ENCODE results near the gene WNT6. TPM values are rescaled to one million over a fixed set of nuclear protein-coding genes. Genes with fewer than 3 reads are reported as not detected.

The WNT6 gene
- total and polyA plus RNA-seq, 4 donors, result 0.08 to 0.20 TPM; not detected in 2

DNA sequence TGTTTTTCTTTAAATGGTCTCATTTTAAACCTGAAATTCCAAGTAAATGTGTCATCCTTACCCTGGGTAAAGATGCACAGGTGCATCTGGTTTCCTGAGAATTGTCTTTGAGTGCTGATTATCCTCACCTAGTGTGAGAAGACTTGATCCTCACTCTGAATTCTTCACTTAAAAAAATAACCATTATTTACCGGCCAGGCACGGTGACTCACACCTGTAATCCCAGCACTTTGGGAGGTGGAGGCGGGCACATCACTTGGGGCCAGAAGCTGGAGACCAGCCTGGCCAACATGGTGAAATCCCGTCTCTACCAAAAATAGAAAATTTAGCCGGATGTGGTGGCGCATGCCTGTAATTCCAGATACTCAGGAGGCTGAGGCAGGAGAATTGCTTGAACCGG lies 9.9 kb upstream of the WNT6 start:
- WGBS, result 87% methylated on average over 7 of the region's 7 CpGs
- Histone ChIP-seq H3K4me3 (ENCODE audit: low read depth in 1 of 3, low read length in 3 of 3) (no peak overlapping the region), H3K36me3 (ENCODE audit: control insufficient read depth in 4 of 4, insufficient read depth in 3 of 4, low read depth in 1 of 4, low read length in 3 of 4) (no peaks in the 10 kb centered on the region), H3K9ac (ENCODE audit: low read depth in 1 of 2, low read length in 2 of 2) (no peak overlapping the region), H3K9me3 (ENCODE audit: control insufficient read depth in 4 of 4, low read length in 3 of 4) (no peaks in the 10 kb centered on the region), H3K27me3 (ENCODE audit: control insufficient read depth in 4 of 4, insufficient read depth in 4 of 4, low read length in 3 of 4) (peaks cover 0 to 7% (median 4%) of the 10 kb centered on the region in 4 donors), H3K27ac (ENCODE audit: low read depth in 1 of 2, low read length in 2 of 2) (no peak overlapping the region), H3K4me1 (ENCODE audit: control insufficient read depth in 4 of 4, insufficient read depth in 4 of 4, low read length in 3 of 4) (no peaks in the 10 kb centered on the region)
- no peak for DNase-seq (ENCODE audit: low spot score)
- TF ChIP-seq HNF4G (IDR thresholded peaks at IDR 0.05) (no peak), EGR1 (IDR thresholded peaks at IDR 0.05; ENCODE audit: low read depth in 2 of 2) (no peak), NR2F2 (IDR thresholded peaks at IDR 0.05) (no peak), RAD21 (IDR thresholded peaks at IDR 0.05) (no peak), TAF1 (conservative IDR thresholded peaks at IDR 0.05) (no peak), JUND (IDR thresholded peaks at IDR 0.05) (no peak), ATF3 (IDR thresholded peaks at IDR 0.05) (no peak), REST (IDR thresholded peaks at IDR 0.05) (no peak), HNF4A (conservative IDR thresholded peaks at IDR 0.05) (no peak), RXRA (IDR thresholded peaks at IDR 0.05) (no peak)

DNA sequence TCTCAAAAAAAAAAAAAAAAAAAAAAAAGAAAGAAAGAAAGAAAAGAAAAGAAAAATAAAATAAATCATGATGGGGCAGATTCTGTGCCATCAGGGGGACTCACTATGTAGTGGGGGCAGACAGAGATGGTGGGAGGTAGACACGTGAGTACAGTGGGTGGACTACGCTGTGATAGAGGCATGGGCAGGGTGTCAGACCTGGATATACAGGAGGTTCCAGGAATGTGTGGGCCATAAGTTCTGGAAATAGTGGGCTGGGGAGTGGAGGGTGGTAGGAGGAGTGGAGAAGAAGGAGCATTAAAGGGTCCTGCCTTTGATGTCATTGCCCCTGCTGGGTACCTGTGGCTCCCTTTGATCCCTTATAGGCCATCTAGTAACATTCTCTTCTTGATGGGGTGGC lies 8.8 kb upstream of the WNT6 start:
- DNase-seq (ENCODE audit: low spot score), result no peak
- no peak overlapping the region for H3K27ac ChIP-seq (ENCODE audit: low read depth in 1 of 2, low read length in 2 of 2)
- no peaks in the 10 kb centered on the region for H3K9me3 ChIP-seq (ENCODE audit: control insufficient read depth in 4 of 4, low read length in 3 of 4)
- no peaks in the 10 kb centered on the region for H3K36me3 ChIP-seq (ENCODE audit: control insufficient read depth in 4 of 4, insufficient read depth in 3 of 4, low read depth in 1 of 4, low read length in 3 of 4)
- H3K4me3 ChIP-seq (ENCODE audit: low read depth in 1 of 3, low read length in 3 of 3), result no peak overlapping the region
- WGBS, result 89% methylated on average over 2 of the region's 2 CpGs
- no peak for TF ChIP-seq EGR1 (IDR thresholded peaks at IDR 0.05; ENCODE audit: low read depth in 2 of 2)
- TF ChIP-seq CTCF (IDR thresholded peaks at IDR 0.05; ENCODE audit: low read depth, low read length, missing input control), result no peak
- H3K4me1 ChIP-seq (ENCODE audit: control insufficient read depth in 4 of 4, insufficient read depth in 4 of 4, low read length in 3 of 4), result no peaks in the 10 kb centered on the region
- H3K27me3 ChIP-seq (ENCODE audit: control insufficient read depth in 4 of 4, insufficient read depth in 4 of 4, low read length in 3 of 4), result peaks cover 0 to 9% (median 5%) of the 10 kb centered on the region in 4 donors
- H3K9ac ChIP-seq (ENCODE audit: low read depth in 1 of 2, low read length in 2 of 2), result no peak overlapping the region

- H3K4me3 ChIP-seq (ENCODE audit: low read depth in 1 of 3, low read length in 3 of 3), result no peak overlapping the region
- H3K27me3 ChIP-seq (ENCODE audit: control insufficient read depth in 4 of 4, insufficient read depth in 4 of 4, low read length in 3 of 4), result peaks cover 0 to 9% (median 5%) of the 10 kb centered on the region in 4 donors
- H3K27ac ChIP-seq (ENCODE audit: low read depth in 1 of 2, low read length in 2 of 2), result no peak overlapping the region
- H3K9ac ChIP-seq (ENCODE audit: low read depth in 1 of 2, low read length in 2 of 2), result no peak overlapping the region
- H3K9me3 ChIP-seq (ENCODE audit: control insufficient read depth in 4 of 4, low read length in 3 of 4), result no peaks in the 10 kb centered on the region
- H3K36me3 ChIP-seq (ENCODE audit: control insufficient read depth in 4 of 4, insufficient read depth in 3 of 4, low read depth in 1 of 4, low read length in 3 of 4), result no peaks in the 10 kb centered on the region
- WGBS, result 61% methylated on average over 3 of the region's 3 CpGs
- H3K4me1 ChIP-seq (ENCODE audit: control insufficient read depth in 4 of 4, insufficient read depth in 4 of 4, low read length in 3 of 4), result no peaks in the 10 kb centered on the region
- DNase-seq (ENCODE audit: low spot score), result no peak
- TF ChIP-seq HNF4A (conservative IDR thresholded peaks at IDR 0.05), result no peak
- no peak for TF ChIP-seq YY1 (IDR thresholded peaks at IDR 0.05)
- TF ChIP-seq NR2F2 (IDR thresholded peaks at IDR 0.05), result no peak
- no peak for TF ChIP-seq CTCF (IDR thresholded peaks at IDR 0.05; ENCODE audit: low read depth, low read length, missing input control)
- TF ChIP-seq JUND (IDR thresholded peaks at IDR 0.05), result no peak
- TF ChIP-seq, protein P1, sequence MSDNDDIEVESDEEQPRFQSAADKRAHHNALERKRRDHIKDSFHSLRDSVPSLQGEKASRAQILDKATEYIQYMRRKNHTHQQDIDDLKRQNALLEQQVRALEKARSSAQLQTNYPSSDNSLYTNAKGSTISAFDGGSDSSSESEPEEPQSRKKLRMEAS (IDR thresholded peaks at IDR 0.05), result no peak
- TF ChIP-seq TAF1 (conservative IDR thresholded peaks at IDR 0.05), result no peak
- no peak for TF ChIP-seq FOXA1 (IDR thresholded peaks at IDR 0.05)
- no peak for TF ChIP-seq GABPA (IDR thresholded peaks at IDR 0.05 in 1 of 2, conservative IDR thresholded peaks at IDR 0.05 in 1 of 2)
- no peak for TF ChIP-seq RAD21 (IDR thresholded peaks at IDR 0.05)
- TF ChIP-seq HNF4G (IDR thresholded peaks at IDR 0.05), result no peak
- TF ChIP-seq ATF3 (IDR thresholded peaks at IDR 0.05), result no peak
These were observed 8.3 kb upstream of the WNT6 start for GRCh38 chr2:218851286-218851685.
